ENCODE measurements around the gene DLGAP5. TPM values are rescaled to one million over a fixed set of nuclear protein-coding genes. Genes with fewer than 3 reads are reported as not detected.

Gene DLGAP5
- total and polyA plus RNA-seq, 2 of the 13 experiments (the other 11 are each of a cell fraction or from before 2014, with no cell fraction given), result 7.7 to 55.8 TPM

- 50% methylated on average over 2 of the region's 2 CpGs for WGBS (ENCODE audit: low lambda C conversion rate)
- in situ Hi-C loops (cut with HindIII; ENCODE audit: extremely low pct_ligation_motif_present, low pct_unique_long_range_greater_than_20kb), result no loop called here
- H2AFZ ChIP-seq (ENCODE audit: low read length), result no peak overlapping the region
- H3K36me3 ChIP-seq (replicated peaks in 1 of 2; ENCODE audit: control insufficient read depth in 1 of 2, insufficient read depth in 2 of 2, low read length in 2 of 2), result no peaks in the 10 kb centered on the region
- FAIRE-seq, result no peak
- ChIA-PET CTCF (ENCODE audit: low intra/inter-chr PET ratio, low total read pairs) (no interaction called here), POLR2A (no interaction called here)
- no TSS peak for BruUV-seq (replicated peaks)
- peak; percentile 6 for DNase-seq (ENCODE audit: low spot score)
- intact Hi-C loops (cut with micrococcal nuclease; ENCODE audit: unreplicated experiment), result no loop called here
- H3K4me3 ChIP-seq (replicated peaks in 1 of 3; ENCODE audit: insufficient read depth in 1 of 3, low read depth in 2 of 3, low read length in 3 of 3), result no peak overlapping the region
- peak; percentile 64 for ATAC-seq
- H3K27me3 ChIP-seq (ENCODE audit: control insufficient read depth in 1 of 2, insufficient read depth in 2 of 2, low read length in 2 of 2), result no peaks in the 10 kb centered on the region
- no peaks in the 10 kb centered on the region for H3K9me3 ChIP-seq (ENCODE audit: low read length)
- peaks cover 6% of the 10 kb centered on the region for H3K4me1 ChIP-seq (ENCODE audit: insufficient read depth, low read length)
- H3K27ac ChIP-seq (ENCODE audit: extremely low read length, insufficient read depth, low read length), result no peak overlapping the region
- H3K4me2 ChIP-seq (ENCODE audit: low read depth, low read length), result no peak overlapping the region
- H4K20me1 ChIP-seq (ENCODE audit: insufficient read depth, low read length), result no peaks in the 10 kb centered on the region
- TF ChIP-seq CTCF (CRISPR knock-in tag; IDR thresholded peaks at IDR 0.05), result peak; percentile 42
- TF ChIP-seq HNF4A (CRISPR knock-in tag; IDR thresholded peaks at IDR 0.05), result peak; percentile 20; the same call in 1 of the 2 replicates
- no peak for TF ChIP-seq NFIB (CRISPR knock-in tag; IDR thresholded peaks at IDR 0.05; ENCODE audit: borderline replicate concordance)
- no peak for TF ChIP-seq LCORL (IDR thresholded peaks at IDR 0.05)
- no peak for TF ChIP-seq LCORL (CRISPR knock-in tag; IDR thresholded peaks at IDR 0.05)
- no peak overlapping the region for H3K9ac ChIP-seq (ENCODE audit: insufficient read depth, low read depth, low read length)
- H3K79me2 ChIP-seq (ENCODE audit: insufficient read depth, low read length), result no peaks in the 10 kb centered on the region
Measured at GRCh38 chr14:55207832-55208231, 16.4 kb upstream of the DLGAP5 start.

GRCh38 chr14:55206175-55206693 is 14.8 kb upstream of the DLGAP5 start:
- Histone ChIP-seq H2AFZ (ENCODE audit: low read length) (no peak overlapping the region), H3K9ac (ENCODE audit: insufficient read depth, low read depth, low read length) (no peak overlapping the region), H4K20me1 (ENCODE audit: insufficient read depth, low read length) (no peaks in the 10 kb centered on the region), H3K4me1 (ENCODE audit: insufficient read depth, low read length) (peaks cover 16% of the 10 kb centered on the region), H3K9me3 (ENCODE audit: low read length) (no peaks in the 10 kb centered on the region), H3K36me3 (replicated peaks in 1 of 2; ENCODE audit: control insufficient read depth in 1 of 2, insufficient read depth in 2 of 2, low read length in 2 of 2) (no peaks in the 10 kb centered on the region), H3K4me3 (replicated peaks in 1 of 3; ENCODE audit: insufficient read depth in 1 of 3, low read depth in 2 of 3, low read length in 3 of 3) (no peak overlapping the region), H3K79me2 (ENCODE audit: insufficient read depth, low read length) (no peaks in the 10 kb centered on the region), H3K27me3 (ENCODE audit: control insufficient read depth in 1 of 2, insufficient read depth in 2 of 2, low read length in 2 of 2) (no peaks in the 10 kb centered on the region), H3K27ac (ENCODE audit: extremely low read length, insufficient read depth, low read length) (no peak overlapping the region), H3K4me2 (ENCODE audit: low read depth, low read length) (no peak overlapping the region)
- no TSS peak for BruUV-seq (replicated peaks)
- ChIA-PET CTCF (ENCODE audit: low intra/inter-chr PET ratio, low total read pairs) (no interaction called here), POLR2A (no interaction called here)
- in situ Hi-C loops (cut with HindIII; ENCODE audit: extremely low pct_ligation_motif_present, low pct_unique_long_range_greater_than_20kb) (no loop called here), intact Hi-C loops (cut with micrococcal nuclease; ENCODE audit: unreplicated experiment) (no loop called here)
- 35% methylated on average over 2 of the region's 2 CpGs for WGBS (ENCODE audit: low lambda C conversion rate)
- no peak for FAIRE-seq
- no peak for ATAC-seq
- DNase-seq (ENCODE audit: low spot score), result no peak
- TF ChIP-seq ZNF614 (CRISPR knock-in tag; IDR thresholded peaks at IDR 0.05; ENCODE audit: borderline replicate concordance), result no peak
- TF ChIP-seq CEBPG (CRISPR knock-in tag; IDR thresholded peaks at IDR 0.05), result no peak
- TF ChIP-seq GABPA (IDR thresholded peaks at IDR 0.05; ENCODE audit: low read depth, low read length), result no peak
- no peak for TF ChIP-seq GABPA (CRISPR knock-in tag; IDR thresholded peaks at IDR 0.05; ENCODE audit: low read depth)
- no peak for TF ChIP-seq ZNF646 (CRISPR knock-in tag; IDR thresholded peaks at IDR 0.05)
- TF ChIP-seq PREB (CRISPR knock-in tag; IDR thresholded peaks at IDR 0.05), result no peak
